Stimulated activated CD8-positive, alpha-beta memory T cell treated with anti-CD3 and anti-CD28 coated beads, Interleukin-7, amount 100 ng/mL, for 1 hour (primary cell): ENCODE results near the gene TMEM209.

Experiments used
- DNase-seq, 2 donors: peaks; one replicate each; pipeline ENCODE4 v3.0.0-alpha.2; 2020; ENCODE audit warnings: low read depth in 2 of 2

TMEM209 gene

GRCh38 chr7:130143986-130144311, 61.3 kb downstream of the TMEM209 start:
- no peak for DNase-seq

- DNase-seq, result no peak
These were observed 61.9 kb downstream of the TMEM209 start for GRCh38 chr7:130143334-130143732.

DNA sequence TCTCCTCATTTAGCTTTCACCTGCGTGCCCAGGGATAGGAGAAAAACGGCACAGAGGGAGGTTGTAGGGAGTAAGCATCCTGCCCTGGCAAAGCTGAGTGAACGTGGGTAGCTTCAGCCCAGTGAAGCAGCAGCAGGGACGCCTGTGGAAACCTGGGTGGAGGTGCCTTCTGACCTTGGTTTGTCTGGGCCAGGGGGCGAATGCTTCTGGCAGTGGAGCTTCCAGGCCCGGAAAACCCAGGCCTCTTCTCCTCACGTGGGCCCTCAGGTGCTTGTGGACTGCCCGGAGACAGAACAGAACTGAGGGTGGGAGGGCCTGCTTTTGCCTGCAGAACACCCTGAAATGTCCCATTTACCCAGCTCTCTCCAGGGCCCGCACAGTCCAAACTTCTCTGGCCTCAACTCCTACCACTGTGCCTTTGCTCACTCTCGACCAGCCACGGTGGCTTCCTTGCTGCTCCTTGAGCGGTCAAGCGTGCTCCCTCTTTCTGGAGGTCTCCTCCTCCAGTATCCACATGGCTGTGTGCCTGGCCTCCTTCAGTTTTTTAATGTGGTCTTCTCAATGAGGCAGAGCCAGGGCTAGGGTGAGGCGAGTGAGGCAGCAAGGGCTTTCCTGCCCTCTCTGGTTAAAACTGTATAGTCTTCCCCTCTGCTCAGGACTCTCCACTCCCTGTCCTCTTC, 62.4 kb downstream of the TMEM209 start:
- DNase-seq, result no peak

GRCh38 chr7:130141884-130142653, 63.1 kb downstream of the TMEM209 start:
- no peak for DNase-seq

GRCh38 chr7:130141161-130141883, 63.9 kb downstream of the TMEM209 start:
- DNase-seq, result no peak

DNA sequence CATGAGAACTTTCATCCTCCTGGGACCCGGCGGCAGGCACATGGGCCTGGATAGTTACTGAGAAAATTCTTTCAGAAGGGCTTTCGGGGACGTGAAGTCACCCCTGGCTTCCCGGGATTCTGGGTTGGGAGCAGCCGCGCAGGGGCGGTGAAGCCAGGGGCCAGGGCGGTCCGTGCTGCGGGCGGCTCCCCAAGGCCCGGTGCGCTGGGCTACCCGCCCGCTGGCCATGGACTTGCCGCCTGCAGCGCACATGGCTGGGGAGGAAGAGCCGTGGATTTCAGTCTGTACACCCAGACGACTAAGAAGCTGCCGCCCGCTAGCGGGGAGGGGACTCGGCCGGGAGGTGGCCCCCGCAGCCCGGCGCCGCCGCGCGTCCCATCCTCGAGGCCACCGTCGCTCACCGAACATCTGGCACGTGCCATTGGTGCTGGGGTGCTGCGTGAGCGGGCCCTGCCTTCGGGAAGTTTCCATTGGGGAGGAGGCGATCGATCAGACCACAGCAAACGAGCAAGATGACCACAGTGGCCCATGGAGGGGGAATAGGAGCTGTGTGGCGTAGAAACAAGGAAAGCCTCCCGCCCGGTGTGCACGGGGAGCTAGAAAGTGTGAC, 64.5 kb downstream of the TMEM209 start:
- no peak for DNase-seq

DNA sequence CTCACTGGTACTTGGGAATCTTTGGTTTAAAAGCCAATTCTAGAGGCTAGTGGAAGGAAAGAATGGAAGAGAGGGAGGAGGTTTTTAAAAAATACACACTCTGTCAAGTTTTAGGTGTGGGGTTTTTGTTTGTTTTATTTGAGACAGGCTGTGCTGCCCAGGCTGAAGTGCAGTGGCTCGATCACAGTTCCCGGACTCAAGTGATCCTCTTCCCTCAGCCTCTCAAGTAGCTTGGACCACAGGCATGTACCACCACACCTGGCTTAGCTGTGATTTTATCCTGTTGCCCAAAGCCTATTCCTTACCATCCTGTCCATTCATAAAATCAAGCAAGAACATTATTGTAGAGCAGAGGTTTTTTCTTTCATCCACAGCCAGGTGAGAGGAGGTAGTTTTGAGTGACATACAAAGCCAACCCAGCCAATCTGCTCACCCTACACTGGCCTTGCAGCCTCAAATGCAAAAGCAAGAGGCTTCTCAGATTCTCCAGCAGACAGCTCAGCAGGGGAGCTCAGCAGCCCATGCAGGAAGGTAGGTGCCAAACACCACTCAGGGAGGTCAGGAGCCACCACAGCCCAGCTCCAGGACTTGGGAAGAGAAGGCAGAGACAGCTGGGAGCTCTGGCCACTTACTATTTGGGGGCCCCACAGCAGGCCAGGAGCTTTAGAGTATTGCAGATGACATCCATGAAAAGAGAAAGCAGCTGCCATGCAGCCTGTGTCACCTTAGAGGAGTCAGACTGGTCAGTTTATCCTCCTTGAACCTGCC, 65.8 kb downstream of the TMEM209 start:
- no peak for DNase-seq

- DNase-seq, result no peak
These were observed 68.0 kb downstream of the TMEM209 start for GRCh38 chr7:130137207-130137606.

GRCh38 chr7:130136579-130137167, 68.5 kb downstream of the TMEM209 start:
- DNase-seq, result no peak

DNA sequence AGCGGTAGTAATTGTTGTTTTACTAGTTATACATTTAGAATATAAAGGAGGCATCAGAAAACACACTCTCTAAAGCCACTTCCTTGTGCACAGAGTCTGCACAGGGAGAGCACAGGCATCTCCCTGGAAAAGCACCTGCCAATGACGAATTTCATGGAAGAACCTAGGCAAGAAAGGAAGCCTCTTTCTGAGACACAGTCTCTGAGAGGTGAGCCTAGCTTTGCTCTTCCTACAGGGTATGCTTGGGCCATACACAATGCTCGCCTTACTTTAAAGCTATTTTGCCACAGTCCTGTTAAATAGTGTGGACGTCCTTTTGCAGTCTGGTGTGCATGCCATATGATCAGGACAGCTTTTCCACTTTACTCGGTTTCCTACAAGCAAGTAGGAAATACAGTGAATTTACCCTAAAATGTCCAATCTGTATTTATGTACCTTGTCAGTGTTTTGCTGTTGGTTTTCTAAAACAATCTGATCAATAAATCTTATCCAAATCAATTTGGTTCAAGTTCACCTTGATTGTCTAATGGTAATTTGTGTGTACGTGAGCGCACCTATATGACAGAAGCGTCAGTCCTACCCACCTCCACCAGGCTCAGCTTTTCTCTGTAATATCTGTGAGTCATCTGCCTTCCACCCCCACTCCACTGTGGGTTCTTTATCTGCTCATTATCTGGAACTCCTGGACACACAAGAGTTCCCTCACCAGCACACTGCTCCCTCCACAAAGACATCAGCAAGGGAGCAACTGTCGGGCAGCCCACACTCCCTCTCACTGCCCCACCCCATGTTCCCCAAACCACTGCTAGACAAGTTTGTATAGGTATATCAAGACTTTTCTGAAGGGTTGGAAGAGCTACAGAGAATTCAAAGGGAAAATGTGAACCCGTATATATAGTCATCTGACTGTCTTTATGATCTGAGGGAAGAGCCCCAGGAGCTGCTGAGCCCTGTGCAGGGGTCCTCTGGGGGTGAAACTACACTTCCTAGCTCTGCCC, 69.7 kb downstream of the TMEM209 start:
- no peak for DNase-seq

- no peak for DNase-seq
These were observed 70.5 kb downstream of the TMEM209 start for GRCh38 chr7:130134726-130135125.

GRCh38 chr7:130134106-130134636, 71.0 kb downstream of the TMEM209 start:
- no peak for DNase-seq

- no peak for DNase-seq
These were observed 72.0 kb downstream of the TMEM209 start for GRCh38 chr7:130133029-130133782.

DNA sequence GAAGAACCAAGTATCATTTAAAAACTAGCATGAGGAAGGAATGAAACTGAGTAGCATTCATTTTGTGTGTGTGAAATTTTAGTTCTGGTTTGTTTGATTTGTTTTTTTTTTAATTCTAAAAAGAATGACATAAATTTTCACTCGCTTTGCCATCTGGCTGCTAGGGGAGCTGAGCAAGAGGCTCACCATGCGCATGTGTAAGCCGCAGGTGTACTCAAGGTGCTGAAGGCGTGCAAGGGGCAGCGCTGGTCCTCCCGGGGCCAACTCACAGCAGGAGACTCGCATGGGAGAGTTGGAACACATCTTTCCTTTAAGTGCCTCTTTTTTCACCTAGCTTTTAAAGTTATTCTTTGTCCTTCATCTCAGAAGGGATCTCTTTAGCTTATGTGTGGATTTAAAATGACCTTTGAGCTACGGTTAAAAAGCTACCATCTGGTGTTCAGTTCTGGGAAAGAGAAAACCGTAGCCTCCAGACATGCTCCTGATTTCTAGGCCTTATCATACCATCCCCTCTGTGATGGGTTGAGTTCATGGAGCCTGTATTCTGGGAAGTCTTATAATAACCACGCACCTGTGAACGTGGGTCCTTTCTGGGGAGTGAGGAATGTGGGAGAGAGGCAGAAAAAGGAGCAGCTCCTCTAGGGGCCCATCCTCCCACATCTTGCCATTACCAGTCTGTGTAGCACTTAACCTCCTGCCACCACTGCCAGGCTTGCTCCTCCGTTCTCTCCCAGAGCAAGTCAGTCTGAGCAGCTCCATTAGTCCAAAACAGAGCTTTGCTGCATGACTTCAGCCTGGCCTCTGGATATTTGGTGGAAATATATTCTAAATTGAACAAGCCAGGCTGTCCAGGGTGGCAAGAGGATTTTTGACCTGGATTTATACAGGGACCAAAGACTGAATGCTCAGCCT, 73.0 kb downstream of the TMEM209 start:
- no peak for DNase-seq

DNA sequence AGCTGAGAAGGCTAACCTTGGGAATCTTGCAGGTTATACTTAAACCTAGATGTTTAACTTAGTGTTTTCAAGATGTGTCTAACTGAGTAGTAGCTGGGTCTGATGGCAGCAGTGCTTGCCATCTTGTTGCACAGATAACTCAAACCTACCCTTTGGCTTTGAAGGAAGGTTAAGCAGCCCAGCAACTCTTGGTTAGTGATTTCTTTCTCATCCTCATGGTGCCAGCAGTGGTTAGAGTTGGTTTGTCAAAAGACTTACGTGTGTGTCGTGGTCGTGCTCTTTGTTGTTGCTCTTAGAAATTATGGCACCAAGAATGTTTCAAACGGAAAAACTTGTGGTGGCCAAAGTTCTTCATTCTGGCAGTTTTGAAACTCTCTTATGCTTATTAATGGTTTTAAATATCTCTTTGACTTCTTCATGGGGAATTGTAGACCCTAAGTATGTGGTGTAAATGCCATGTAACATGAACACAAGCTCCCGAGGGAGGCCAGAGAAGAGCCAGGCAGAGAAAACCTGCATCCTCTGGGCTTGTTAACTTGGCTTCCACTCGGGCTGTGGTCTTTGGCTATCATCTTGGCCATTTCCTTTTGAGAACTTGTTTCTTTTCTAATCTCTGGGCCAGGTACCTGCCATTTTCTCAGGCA, 73.9 kb downstream of the TMEM209 start:
- no peak for DNase-seq

DNA sequence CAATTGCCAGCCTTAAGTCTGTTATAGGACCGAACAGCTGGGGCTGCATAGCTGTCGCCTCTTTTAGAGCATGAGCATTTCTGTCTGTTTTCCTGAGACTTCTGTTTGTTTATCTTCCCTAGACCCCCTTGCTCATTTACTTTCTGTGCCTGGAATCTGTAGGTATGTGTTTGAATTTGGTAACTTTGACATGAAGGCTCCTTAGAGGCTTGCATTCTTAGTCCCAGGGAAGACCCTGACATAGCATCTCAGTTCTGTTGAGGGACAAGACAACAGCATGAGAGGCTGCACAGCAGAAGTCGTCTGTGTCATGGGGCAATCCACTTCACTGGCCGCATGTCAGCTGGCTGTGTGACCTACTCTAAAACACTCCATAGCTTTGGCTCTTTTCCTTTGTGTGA, 76.2 kb downstream of the TMEM209 start:
- no peak for DNase-seq

DNA sequence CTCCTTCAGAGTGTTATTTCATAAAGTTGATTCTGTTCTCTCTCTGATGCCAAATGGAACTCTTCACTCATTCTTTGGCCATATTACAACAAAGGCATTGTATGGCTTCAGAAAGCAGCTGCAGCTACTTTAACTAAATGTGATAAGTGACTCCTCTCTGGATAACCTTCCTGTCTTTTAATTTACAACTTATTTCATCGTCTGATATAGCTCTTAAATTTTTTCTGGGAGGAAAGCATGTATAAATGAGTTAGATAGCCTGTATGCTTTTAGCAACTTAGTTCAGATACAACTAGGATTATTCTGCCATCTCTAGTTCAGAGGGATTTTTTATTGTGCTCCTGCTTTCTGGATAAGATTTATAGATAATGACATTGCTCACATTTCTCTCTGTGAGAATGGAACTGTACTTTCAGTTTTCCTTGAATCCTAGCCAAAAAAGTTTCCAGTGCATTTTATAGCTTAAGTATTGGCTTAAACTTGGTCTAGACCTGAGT, 77.3 kb downstream of the TMEM209 start:
- no peak for DNase-seq
